ENCODE results near the gene DAZAP1.
A peak's percentile ranks its signal among the peaks of the same experiment; 100 is the strongest.

The DAZAP1 gene

GRCh38 chr19:1453525-1454364 is 46.4 kb downstream of the DAZAP1 start:
- Histone ChIP-seq H3K9me3 (ENCODE audit: control insufficient read depth, low read length) (no peaks in the 10 kb centered on the region), H4K8ac (ENCODE audit: low read length) (no peak overlapping the region), H2AK5ac (ENCODE audit: low read length, severe bottlenecking) (no peak overlapping the region), H3K18ac (ENCODE audit: low read depth in 1 of 2, low read length in 2 of 2) (no peak overlapping the region), H3K4me1 (ENCODE audit: control insufficient read depth, insufficient read depth, low read depth, low read length) (peaks cover 16% of the 10 kb centered on the region), H2AFZ (ENCODE audit: low read depth, low read length) (no peak overlapping the region), H3K4me2 (ENCODE audit: low read length, poor library complexity, severe bottlenecking) (no peak overlapping the region), H3K27me3 (ENCODE audit: control insufficient read depth in 1 of 2, insufficient read depth in 1 of 2, low read length in 2 of 2) (peaks cover 70 to 92% of the 10 kb centered on the region in 2 experiments), H3K27ac (ENCODE audit: low read length, poor library complexity, severe bottlenecking) (no peak overlapping the region), H2BK120ac (ENCODE audit: low read depth, low read length) (no peak overlapping the region), H3K14ac (ENCODE audit: low read length in 2 of 2) (no peak overlapping the region), H3K36me3 (ENCODE audit: control insufficient read depth in 1 of 2, insufficient read depth in 2 of 2, low read depth in 1 of 2, low read length in 2 of 2) (peaks cover 0 to 4% of the 10 kb centered on the region in 2 experiments), H2BK5ac (ENCODE audit: low read depth, low read length, poor library complexity, severe bottlenecking) (no peak overlapping the region), H3K4me3 (ENCODE audit: insufficient read depth in 1 of 2, low read depth in 1 of 2, low read length in 2 of 2) (no peak overlapping the region), H3K79me1 (replicated peaks; ENCODE audit: low read length, poor library complexity, severe bottlenecking) (no peaks in the 10 kb centered on the region), H4K91ac (ENCODE audit: low read length) (no peak overlapping the region), H3K9ac (ENCODE audit: low read length) (no peak overlapping the region), H2BK15ac (ENCODE audit: low read depth, poor library complexity, severe bottlenecking) (no peak overlapping the region), H2BK12ac (ENCODE audit: low read length in 2 of 2) (no peak overlapping the region), H3K23ac (ENCODE audit: low read length in 2 of 2) (no peak overlapping the region), H3K4ac (ENCODE audit: low read depth in 1 of 2, low read length in 2 of 2) (no peak overlapping the region)
- WGBS: 39% methylated on average over 22 of the region's 33 CpGs
- DNase-seq: no peak

GRCh38 chr19:1455002-1455335 is 47.6 kb downstream of the DAZAP1 start:
- Histone ChIP-seq H2BK12ac (ENCODE audit: low read length in 2 of 2) (no peak overlapping the region), H3K9me3 (ENCODE audit: control insufficient read depth, low read length) (no peaks in the 10 kb centered on the region), H3K4me3 (ENCODE audit: insufficient read depth in 1 of 2, low read depth in 1 of 2, low read length in 2 of 2) (no peak overlapping the region), H3K18ac (ENCODE audit: low read depth in 1 of 2, low read length in 2 of 2) (no peak overlapping the region), H3K27ac (ENCODE audit: low read length, poor library complexity, severe bottlenecking) (no peak overlapping the region), H3K14ac (ENCODE audit: low read length in 2 of 2) (no peak overlapping the region), H2BK120ac (ENCODE audit: low read depth, low read length) (no peak overlapping the region), H2BK15ac (ENCODE audit: low read depth, poor library complexity, severe bottlenecking) (no peak overlapping the region), H4K8ac (ENCODE audit: low read length) (no peak overlapping the region), H3K23ac (ENCODE audit: low read length in 2 of 2) (no peak overlapping the region), H2AK5ac (ENCODE audit: low read length, severe bottlenecking) (no peak overlapping the region), H2AFZ (ENCODE audit: low read depth, low read length) (no peak overlapping the region), H3K79me1 (replicated peaks; ENCODE audit: low read length, poor library complexity, severe bottlenecking) (no peaks in the 10 kb centered on the region), H4K91ac (ENCODE audit: low read length) (no peak overlapping the region), H3K4me1 (ENCODE audit: control insufficient read depth, insufficient read depth, low read depth, low read length) (peaks cover 13% of the 10 kb centered on the region), H3K4me2 (ENCODE audit: low read length, poor library complexity, severe bottlenecking) (no peak overlapping the region), H2BK5ac (ENCODE audit: low read depth, low read length, poor library complexity, severe bottlenecking) (no peak overlapping the region), H3K9ac (ENCODE audit: low read length) (no peak overlapping the region), H3K4ac (ENCODE audit: low read depth in 1 of 2, low read length in 2 of 2) (no peak overlapping the region), H3K27me3 (ENCODE audit: control insufficient read depth in 1 of 2, insufficient read depth in 1 of 2, low read length in 2 of 2) (peaks cover 60 to 85% of the 10 kb centered on the region in 2 experiments), H3K36me3 (ENCODE audit: control insufficient read depth in 1 of 2, insufficient read depth in 2 of 2, low read depth in 1 of 2, low read length in 2 of 2) (peaks cover 0 to 6% of the 10 kb centered on the region in 2 experiments)
- DNase-seq: no peak
- WGBS: 50% methylated on average over 20 of the region's 22 CpGs

GRCh38 chr19:1455336-1456120 is 48.1 kb downstream of the DAZAP1 start:
- Histone ChIP-seq H3K79me1 (replicated peaks; ENCODE audit: low read length, poor library complexity, severe bottlenecking) (no peaks in the 10 kb centered on the region), H3K18ac (ENCODE audit: low read depth in 1 of 2, low read length in 2 of 2) (no peak overlapping the region)

More at GRCh38 chr19:1455336-1456120, 48.1 kb downstream of the DAZAP1 start:
- Histone ChIP-seq H3K4me2 (ENCODE audit: low read length, poor library complexity, severe bottlenecking) (no peak overlapping the region), H2BK15ac (ENCODE audit: low read depth, poor library complexity, severe bottlenecking) (no peak overlapping the region), H3K9ac (ENCODE audit: low read length) (no peak overlapping the region), H2BK12ac (ENCODE audit: low read length in 2 of 2) (no peak overlapping the region), H3K36me3 (ENCODE audit: control insufficient read depth in 1 of 2, insufficient read depth in 2 of 2, low read depth in 1 of 2, low read length in 2 of 2) (peaks cover 0 to 12% of the 10 kb centered on the region in 2 experiments), H3K27ac (ENCODE audit: low read length, poor library complexity, severe bottlenecking) (no peak overlapping the region), H3K4me3 (ENCODE audit: insufficient read depth in 1 of 2, low read depth in 1 of 2, low read length in 2 of 2) (no peak overlapping the region), H2AK5ac (ENCODE audit: low read length, severe bottlenecking) (no peak overlapping the region), H3K23ac (ENCODE audit: low read length in 2 of 2) (no peak overlapping the region), H2BK120ac (ENCODE audit: low read depth, low read length) (no peak overlapping the region), H3K14ac (ENCODE audit: low read length in 2 of 2) (no peak overlapping the region), H4K91ac (ENCODE audit: low read length) (no peak overlapping the region), H3K4ac (ENCODE audit: low read depth in 1 of 2, low read length in 2 of 2) (no peak overlapping the region), H2BK5ac (ENCODE audit: low read depth, low read length, poor library complexity, severe bottlenecking) (no peak overlapping the region), H3K27me3 (ENCODE audit: control insufficient read depth in 1 of 2, insufficient read depth in 1 of 2, low read length in 2 of 2) (peaks cover 55 to 79% of the 10 kb centered on the region in 2 experiments), H3K4me1 (ENCODE audit: control insufficient read depth, insufficient read depth, low read depth, low read length) (peaks cover 13% of the 10 kb centered on the region), H3K9me3 (ENCODE audit: control insufficient read depth, low read length) (no peaks in the 10 kb centered on the region), H4K8ac (ENCODE audit: low read length) (no peak overlapping the region), H2AFZ (ENCODE audit: low read depth, low read length) (no peak overlapping the region)
- DNase-seq: peak; percentile 54
- WGBS: 31% methylated on average over 42 of the region's 42 CpGs
